ENCODE data around the gene PRMT1.

DNA sequence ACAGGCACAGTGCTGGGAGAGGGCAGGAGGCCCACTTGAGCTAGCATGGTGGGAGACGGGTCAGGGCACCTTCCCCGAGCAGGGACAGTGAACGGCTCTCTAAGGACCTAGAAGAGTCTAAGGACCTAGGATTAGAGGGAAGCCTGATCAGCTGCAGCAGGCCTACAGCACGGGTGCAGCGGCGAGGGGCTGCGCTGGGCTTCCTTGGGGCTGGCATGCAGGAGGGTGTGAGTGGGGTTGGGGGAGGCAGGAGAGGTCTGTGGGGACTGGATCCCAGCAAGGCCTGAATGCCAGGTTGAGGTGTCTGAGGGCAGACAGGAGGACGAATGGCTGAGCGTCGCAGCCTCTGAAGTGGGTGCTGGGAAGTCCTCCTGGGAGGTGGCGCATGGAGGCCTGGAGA lies 31.5 kb upstream of the PRMT1 start:
- TF ChIP-seq, protein P1, sequence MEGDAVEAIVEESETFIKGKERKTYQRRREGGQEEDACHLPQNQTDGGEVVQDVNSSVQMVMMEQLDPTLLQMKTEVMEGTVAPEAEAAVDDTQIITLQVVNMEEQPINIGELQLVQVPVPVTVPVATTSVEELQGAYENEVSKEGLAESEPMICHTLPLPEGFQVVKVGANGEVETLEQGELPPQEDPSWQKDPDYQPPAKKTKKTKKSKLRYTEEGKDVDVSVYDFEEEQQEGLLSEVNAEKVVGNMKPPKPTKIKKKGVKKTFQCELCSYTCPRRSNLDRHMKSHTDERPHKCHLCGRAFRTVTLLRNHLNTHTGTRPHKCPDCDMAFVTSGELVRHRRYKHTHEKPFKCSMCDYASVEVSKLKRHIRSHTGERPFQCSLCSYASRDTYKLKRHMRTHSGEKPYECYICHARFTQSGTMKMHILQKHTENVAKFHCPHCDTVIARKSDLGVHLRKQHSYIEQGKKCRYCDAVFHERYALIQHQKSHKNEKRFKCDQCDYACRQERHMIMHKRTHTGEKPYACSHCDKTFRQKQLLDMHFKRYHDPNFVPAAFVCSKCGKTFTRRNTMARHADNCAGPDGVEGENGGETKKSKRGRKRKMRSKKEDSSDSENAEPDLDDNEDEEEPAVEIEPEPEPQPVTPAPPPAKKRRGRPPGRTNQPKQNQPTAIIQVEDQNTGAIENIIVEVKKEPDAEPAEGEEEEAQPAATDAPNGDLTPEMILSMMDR (IDR thresholded peaks at IDR 0.05): no peak
- TF ChIP-seq POLR2A (IDR thresholded peaks at IDR 0.05): no peak
